Cardiac septum (tissue), 1 donor: ENCODE results near the gene GLI3. TPM values are rescaled to one million over a fixed set of nuclear protein-coding genes. Genes with fewer than 3 reads are reported as not detected.

Experiments
- DNase-seq: peaks from one replicate; pipeline ENCODE4 v3.0.0-alpha.2; 2020; ENCODE audit warnings: low spot score
- intact Hi-C: fragments of 100-400 bp; cut with DNase I; formaldehyde crosslinking; loops from one replicate; pipeline ENCODE4 v1.14.0; 2022
- total RNA-seq: library from RNA; stranded (reverse); fragmentation: NEBNext Ultra II Directional; extraction: Animal tissue kit (Norgen Biotek cat#: 25700); gene quantifications from one replicate; pipeline ENCODE4 v1.2.1, GENCODE V29; 2021
- donor health status: DM: no; HTN: no; CAD: no.

GLI3 gene
- total RNA-seq, 1 donor from 2014 or later, result 10.5 TPM

DNA sequence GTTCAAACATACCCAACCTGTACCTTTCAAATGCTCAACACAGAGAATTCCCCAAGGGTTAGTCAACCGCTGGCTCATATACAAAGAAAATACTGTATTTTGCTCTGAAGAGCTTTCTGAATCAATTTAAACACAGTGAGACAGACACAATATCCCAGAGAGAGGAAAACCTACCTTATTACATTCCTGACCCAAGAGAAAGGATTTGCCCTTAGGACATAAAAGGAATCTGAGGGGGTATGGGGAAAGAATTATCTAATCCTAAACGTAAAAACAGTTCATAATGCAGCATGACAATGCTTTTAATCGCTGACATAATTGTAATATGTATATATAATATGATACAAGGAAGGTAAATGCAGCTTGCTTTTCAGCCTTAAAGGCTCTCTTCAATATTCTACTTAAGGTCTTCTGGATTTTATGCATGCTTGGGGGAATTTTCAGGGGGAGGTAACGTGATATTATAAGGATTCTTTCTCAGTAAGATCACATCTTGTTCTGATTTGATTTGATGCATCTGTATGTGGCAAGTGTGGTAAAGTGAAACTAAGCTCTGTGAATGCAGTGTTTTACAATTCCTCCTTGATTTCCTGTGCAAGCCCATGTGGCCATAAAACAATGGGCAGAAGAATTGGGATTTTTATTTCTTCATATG is 240.5 kb downstream of the GLI3 start:
- DNase-seq, result no peak
- intact Hi-C loops, result no loop called here

DNA sequence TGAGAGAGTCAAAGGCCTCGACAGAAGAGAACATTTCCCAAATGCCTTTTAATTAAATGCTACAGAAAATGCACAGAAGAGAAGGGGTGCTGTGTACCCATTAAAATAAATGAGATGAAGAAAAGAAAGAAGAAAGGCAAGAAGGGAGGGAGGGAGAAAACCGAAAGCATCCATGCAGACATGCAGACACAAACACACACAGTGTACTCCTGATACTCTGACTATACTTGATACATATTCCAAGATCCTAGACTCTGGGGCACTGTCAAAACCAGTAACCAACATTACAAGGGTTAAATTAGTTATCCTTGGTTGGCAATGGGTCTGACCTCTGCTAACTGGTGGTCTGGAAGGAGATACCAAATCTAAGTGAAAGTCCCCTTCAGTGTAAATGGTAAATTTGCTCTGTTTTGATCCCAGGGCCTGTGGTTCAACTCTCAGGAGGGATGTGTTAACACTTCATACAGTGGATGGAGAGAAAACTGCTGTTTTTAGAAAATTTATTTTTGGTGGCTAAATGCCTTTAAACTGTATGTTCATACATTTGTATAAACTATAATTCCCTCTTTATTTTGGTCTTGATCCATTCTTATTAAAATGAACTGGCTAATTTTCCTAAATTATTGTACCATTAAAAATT is 241.3 kb downstream of the GLI3 start:
- no peak for DNase-seq
- intact Hi-C loops, result no loop called here

DNA sequence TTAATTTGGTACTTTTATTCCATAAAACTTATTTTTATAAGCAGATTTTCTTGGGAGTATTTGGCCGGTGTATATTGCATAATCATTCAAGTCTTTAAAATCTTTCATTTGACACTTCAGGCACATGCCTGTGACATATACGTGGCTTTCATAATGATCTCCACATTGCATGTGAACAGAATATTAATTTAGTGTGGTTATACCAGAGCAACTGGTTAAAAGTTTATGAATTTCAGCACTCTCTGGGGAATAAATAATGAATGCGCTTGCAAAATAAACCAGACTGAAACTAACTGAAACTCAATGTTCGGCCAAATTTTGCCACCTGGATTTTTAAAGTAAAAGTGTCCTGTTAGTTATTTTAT is 242.3 kb downstream of the GLI3 start:
- DNase-seq, result no peak
- intact Hi-C loops, result no loop called here

DNA sequence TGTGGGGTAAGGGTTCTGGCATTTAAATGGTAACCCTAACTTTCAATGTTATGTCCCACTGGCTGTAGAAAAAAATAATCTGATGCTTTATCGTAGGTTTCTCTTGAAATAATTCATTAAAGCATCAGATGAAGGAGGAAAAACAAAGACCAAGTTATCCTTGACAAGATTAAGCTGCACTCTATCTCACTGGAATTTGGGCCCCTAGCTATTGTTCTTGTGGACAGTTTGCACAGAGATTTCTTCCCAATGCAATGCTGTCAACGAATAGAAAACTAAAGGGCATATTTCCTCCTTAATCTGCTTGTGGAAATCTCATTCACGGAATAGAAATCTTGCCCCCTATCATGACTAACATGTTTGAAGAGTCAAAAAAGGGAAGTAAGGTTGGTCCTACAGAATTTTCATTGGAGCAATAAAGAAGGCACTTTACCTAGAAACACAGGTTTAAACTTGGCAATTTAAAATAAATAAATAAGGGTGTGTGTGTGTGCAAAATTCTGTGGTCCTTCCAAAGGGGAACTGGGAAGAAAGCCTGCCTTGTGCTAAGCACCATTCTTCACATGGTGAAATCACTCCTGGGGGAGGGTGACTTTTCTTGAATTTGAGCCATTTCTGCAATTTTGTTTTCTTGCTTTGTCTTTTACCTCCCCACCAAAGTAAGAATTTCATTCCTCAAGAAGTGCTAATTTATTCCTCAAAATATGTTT is 242.8 kb downstream of the GLI3 start:
- DNase-seq, result no peak
- intact Hi-C loops, result no loop called here

DNA sequence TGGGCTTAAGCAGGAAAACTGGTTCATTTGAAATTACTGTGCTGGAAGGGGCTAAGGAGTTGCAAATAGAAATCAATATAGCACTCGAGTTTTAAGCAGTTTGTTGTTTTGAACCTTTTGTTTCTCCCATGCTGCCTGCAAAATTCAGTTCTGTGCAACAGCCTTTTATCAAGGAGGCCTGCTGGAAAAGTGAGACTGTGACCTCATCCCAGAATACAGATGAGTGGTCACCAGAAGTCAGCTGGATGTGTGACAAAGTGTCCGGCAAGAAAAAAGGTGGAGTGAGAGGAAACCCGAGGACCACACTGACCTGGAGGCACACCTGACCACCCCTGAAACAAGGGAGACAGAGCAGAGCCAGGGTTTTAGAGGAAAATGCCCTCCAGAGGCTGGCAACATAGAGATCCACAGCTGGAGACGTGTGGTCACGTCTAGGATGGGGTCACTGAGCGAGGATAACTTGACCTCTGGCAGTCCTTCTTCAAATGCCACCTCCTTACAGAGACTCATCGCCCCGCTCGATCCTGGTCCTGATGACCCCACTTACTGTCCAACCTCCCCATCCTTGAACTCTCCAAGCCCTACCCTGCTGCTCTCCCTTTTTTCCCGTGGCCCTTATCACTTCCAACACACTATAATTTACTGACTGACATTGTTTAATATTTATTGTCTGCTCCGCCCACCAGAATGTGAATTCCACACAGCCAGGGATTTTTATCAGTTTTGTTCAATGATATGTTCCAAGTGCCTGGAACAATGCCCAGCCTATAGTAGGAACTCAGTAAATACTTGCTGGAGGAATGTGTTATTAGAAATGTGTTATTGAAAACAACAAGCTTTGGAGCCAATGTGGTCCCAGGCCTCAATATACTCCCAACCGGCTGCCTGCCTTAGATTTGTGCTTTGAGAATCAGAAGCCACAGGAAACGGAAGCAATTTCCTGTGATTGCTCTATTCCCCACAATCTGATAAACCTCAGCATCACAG is 243.8 kb downstream of the GLI3 start:
- DNase-seq, result no peak
- intact Hi-C loops, result no loop called here

DNA sequence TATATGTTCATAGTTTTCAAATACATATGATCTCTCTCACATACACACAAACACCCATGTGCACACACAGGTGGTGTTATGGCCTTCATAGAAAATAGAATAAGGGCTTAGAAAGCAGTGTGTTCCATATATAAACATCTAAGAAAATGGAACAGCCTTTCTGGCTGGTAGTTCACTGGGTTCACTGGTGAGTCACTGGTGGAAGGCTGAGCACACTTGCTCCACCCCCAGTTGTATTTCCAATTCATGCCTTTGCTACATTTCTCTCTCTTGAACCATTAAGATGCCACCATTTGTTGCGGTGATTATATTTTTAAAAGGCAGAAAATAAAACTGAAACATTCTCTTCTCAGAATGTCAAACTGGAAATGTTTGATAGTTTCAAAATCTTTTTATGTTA is 252.1 kb downstream of the GLI3 start:
- no peak for DNase-seq
- intact Hi-C loops, result loop anchor here (10.0 kb wide), 1 partner anchor 250 kb away; the partner anchor contains the start of gene GLI3

DNA sequence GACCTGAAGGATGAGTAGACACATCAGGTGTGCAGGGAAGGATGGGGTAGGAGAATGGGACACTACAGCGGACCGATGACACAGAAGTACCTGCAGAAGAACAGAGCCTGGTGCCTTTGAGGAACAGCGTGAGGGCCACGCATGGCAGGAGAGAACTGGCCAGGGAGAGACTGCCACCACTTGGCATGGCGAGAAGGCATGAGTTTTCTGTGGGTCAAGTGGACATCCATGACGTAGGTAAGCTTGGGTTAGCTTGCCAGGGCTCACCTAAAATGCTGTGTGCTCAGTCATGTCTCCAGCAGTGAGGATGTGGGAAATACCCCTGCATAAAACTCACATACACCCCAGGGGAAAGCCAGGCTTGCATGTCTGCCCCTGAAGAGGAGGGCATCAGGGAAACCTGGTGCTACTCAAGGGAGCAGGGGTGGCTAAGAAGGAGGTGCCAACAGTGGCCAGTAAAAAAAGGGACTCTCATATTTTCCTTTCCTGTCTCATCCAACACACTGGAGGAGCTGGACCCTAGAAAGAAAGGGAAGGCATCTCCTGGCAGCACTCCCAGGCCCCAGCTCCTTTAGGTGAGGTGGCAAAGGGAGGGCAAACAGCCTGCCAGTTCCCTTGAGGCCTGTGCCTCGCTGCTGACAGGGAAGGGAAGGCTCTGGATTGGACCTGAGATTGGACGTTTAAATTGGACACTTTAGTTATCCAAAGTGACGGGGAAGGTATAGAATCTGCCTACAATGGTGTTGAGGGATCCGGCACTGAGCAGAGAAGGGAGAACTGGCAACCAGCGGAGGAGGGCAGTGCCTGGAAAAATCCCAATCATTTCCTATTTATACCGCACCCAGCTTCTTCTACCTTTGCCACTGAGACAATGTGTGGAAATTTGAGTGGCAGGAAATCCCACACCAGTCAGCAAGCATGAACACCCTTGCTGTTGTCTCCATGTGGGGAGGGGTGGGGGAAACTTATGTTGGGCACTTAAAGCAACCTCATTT is 255.7 kb downstream of the GLI3 start:
- intact Hi-C loops, result loop anchor here (10.0 kb wide), 1 partner anchor 253 kb away; the partner anchor contains the start of gene GLI3
- no peak for DNase-seq

DNA sequence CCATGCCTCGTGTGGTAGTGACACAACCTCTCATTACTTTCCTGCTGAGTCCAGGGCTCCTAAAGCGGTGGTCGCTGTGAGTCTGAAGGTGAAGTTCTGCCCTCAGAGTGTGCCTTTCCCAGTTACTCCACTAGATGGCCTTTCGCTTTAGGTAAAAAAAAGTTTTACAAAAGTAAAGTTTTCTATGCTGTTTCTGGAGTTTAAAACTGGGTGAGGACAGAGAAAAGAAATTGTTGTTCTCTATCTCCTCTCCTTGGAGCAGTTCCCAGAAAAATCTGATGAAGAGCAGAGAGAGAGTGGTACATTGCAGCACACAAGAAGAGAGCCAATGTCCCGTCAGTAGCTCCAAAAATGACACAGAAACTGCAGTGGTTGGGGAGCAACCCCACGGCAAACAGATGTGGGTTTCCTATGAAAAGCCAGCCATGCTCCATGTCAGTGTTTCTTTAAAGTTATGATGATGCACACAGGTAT is 257.1 kb downstream of the GLI3 start:
- intact Hi-C loops, result loop anchor here (2.0 to 10.0 kb wide), 3 partner anchors 255 to 859 kb away; partner anchors contain the start of gene GLI3
- no peak for DNase-seq

DNA sequence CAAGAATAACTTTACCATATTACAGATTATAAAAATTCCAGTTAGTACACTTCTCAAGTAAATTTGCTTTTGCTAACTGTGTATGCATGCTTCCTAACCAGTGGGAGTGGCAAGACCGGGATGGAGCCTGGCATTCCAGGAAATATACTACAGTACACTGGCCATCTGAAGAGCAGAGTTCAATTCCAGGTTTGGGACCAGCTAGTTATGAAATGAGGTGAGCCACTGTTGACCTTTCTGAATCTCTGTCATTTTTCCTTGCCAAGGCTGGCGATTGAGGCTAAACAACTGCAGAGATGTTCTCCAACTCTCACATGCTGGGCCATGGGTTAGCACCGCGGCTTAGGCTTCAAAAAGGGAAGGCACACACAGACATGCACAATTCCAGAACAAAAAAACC is 258.2 kb downstream of the GLI3 start:
- intact Hi-C loops, result loop anchor here (2.0 to 5.0 kb wide), 2 partner anchors 713 to 860 kb away; no protein-coding TSS in a partner anchor
- DNase-seq, result no peak

DNA sequence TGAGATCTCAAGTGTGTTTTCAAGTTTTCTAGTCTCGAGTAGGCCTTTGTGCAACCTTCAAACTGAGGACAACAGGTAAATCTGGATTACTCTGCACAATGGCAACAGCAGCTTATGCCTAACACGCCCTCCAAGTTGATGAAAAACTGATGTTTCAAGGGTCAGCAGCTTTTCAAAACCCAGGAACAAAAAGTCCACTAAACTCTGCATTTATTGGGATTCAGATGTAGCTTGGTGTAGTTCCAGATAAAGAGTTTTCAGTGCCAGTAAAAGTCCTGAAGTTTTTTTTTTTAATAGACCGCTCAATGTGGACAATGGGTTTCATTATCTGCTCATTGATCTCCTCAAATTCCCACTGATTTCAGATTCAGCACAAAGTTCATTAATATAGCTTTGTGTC is 259.3 kb downstream of the GLI3 start:
- intact Hi-C loops, result loop anchor here (2.0 to 5.0 kb wide), 2 partner anchors 715 to 861 kb away; no protein-coding TSS in a partner anchor
- no peak for DNase-seq

DNA sequence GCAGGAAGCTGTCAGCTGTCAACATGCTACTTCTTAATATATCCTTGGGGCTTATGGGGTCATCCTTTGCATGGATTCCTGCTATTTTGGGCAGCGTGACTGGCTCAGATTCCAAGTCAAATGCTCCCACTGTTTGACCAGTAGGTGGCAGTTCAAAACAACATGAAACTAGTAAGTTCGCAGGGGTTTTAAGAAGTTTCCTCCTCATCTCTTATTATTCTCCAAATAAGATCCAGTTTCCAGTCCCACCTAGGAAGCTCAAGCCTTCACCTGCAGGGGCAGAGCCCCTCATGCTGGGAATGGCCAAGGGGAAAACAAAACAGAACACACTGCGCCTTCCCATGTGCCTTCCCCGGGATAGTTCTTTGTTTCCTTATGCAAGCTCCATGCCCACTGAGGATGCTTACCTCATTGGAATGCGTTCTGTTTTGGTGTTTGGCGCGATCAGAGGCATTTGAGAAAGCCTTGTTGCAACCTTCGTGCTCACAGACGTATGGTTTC is 259.8 kb downstream of the GLI3 start:
- no peak for DNase-seq
- intact Hi-C loops, result loop anchor here (5.0 kb wide), 1 partner anchor 715 kb away; no protein-coding TSS in a partner anchor

DNA sequence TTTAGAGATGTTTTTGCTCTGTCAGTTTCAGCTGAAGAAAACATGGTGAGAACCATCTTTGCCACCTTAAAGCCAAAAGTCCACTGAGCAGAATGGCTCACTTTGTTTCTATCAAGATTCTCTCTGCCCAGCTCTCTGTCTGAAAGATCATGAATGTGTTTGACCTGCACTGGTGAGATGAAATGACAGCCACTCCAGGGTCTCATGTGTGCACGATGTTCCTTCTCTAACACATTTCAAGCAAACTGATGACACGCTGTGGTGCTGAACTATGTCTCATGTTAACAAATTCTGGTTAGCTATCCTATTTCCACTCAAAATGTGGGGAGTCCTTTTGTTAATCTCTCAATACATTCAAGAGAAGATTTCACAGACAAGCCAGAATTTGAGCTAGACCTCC is 260.6 kb downstream of the GLI3 start:
- DNase-seq, result no peak
- intact Hi-C loops, result loop anchor here (5.0 kb wide), 1 partner anchor 716 kb away; no protein-coding TSS in a partner anchor

DNA sequence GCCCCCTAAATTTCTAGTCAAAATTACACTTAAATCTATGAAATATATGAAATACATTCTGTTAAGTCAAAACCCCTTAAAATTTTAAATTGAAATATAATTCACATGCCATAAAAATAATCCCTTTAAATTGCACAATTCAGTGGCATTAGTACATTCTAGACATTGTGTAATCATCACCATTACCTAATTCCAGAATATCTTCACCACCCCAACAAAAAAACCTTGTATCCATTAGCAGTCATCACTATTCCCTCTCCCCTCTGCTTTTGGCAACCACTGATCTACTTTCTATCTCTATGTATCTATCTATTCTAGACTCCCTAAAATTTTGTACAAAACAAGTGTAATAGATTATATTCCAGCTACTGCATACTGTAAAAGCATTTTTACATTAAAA is 261.2 kb downstream of the GLI3 start:
- intact Hi-C loops, result loop anchor here (5.0 kb wide), 1 partner anchor 716 kb away; no protein-coding TSS in a partner anchor

DNA sequence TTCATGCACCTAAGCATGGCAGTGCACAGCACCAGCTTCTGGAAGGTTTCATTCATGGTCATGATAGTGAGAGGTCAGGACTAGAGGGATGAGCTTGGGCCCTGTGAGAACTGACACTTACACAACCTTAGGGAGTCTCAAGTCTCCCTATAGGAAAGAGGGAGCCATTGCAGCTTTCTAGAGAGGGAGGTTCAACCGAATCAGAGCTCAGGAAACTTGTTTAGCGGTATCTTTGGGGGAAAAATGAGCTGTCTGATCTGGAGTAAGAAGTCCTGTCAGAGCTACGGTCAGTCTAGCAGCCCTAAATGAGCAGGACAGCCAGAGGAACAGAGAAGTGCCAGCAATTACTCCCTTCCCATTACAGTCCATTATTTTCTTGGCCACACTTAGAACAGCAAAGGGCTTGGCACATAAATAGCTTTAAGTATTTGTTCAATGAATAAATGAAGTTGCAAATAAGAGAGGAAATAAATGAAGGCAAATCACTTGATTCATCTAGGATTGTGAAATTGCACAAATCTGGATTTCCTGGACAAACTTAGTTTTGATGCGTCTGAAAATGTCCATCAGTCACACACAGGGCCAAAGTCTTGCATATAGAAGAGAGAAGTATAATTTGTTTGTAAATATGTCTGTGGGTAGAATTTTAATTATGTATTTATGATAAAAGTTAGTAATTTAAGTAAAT is 262.0 kb downstream of the GLI3 start:
- DNase-seq, result no peak
- intact Hi-C loops, result loop anchor here (5.0 kb wide), 1 partner anchor 717 kb away; no protein-coding TSS in a partner anchor

More for the DNA sequence above, 261.2 kb downstream of the GLI3 start:
- DNase-seq, result no peak

DNA sequence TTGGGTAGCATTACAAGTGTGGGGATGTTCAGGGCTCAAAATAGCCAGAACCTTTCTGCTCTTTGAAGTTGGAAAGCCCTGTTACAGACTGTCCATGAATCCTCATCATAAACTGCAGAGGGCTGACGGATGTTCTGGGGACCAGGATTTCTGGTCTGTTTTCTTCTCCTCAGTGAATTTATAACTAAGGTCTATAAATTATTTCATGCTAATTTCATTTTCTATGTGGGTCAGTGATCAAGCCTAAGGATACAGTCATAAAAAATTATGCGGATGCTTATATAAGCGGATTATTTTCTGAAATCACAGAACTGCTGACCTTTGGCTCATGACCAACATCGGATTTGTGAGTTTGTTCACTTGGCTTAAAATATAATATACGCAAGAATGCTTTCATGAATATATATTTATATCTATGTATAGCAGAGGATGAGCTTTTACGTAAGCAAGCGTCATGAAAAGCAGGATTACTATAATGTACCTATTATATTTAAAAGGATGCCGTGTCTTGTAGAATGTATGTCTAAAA is 263.7 kb downstream of the GLI3 start:
- intact Hi-C loops, result no loop called here
- no peak for DNase-seq

DNA sequence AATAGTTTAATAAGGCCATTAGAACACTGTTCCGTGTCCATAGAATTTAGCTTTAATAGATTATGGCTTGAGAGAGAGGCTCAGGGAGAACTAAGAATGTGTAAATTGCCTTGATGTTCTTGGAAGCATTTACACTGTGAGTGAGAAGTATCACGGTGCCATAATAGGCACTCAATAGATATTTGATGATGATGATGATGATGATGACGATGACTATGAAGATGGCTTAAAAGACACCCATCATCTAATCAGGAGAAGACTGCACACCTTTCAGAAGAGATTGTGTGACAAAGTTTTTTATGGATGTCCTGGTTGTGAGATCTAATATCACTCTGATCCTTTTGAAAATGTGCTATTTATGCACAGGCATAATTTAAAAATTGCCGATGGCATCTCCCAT is 264.2 kb downstream of the GLI3 start:
- intact Hi-C loops, result no loop called here
- no peak for DNase-seq

DNA sequence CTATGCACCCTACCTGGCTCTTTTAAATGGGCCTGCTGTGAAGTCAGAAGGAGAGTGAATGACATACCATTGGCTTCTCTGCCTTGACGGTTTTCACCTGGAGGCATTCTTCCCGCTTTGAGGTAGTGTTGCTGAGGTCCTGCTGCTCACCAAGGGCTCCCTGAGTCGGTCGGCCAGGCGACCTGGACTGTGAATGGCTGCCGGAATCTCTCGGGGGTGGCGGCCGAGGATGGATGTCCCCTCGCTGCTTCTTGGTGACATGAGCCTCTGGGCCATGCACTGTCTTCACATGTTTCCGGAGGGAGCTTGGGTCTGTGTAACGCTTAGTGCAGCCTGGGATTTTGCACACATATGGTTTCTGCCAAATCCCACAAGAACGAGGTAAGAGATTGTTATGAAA is 264.7 kb downstream of the GLI3 start:
- DNase-seq, result no peak
- intact Hi-C loops, result no loop called here
